Measurements from ENCODE around the gene BACH2. TPM values are rescaled to one million over a fixed set of nuclear protein-coding genes. Genes with fewer than 3 reads are reported as not detected.

BACH2 gene
- total RNA-seq, 1 experiment from 2014 or later, result 3.3 TPM

DNA sequence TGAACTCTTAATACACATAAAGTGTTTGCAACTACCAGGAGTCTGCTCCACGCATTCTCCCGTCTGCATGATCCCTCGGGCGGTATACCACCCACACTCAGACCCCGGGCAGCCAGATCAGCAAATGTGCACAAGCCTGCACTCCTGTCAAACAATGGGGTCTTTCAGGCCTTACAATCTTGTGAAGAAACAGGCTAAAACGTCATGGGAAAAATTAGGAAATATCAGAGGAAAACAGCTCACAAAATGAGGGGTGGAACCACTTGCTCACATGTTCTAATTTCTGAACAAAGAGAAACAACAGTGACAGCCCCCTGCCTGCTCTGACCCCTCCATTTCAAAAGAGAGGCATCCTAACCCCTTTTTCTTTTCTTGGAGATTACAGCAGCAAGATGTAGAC, 69.4 kb downstream of the BACH2 start (continued):
- TF ChIP-seq, protein P1, sequence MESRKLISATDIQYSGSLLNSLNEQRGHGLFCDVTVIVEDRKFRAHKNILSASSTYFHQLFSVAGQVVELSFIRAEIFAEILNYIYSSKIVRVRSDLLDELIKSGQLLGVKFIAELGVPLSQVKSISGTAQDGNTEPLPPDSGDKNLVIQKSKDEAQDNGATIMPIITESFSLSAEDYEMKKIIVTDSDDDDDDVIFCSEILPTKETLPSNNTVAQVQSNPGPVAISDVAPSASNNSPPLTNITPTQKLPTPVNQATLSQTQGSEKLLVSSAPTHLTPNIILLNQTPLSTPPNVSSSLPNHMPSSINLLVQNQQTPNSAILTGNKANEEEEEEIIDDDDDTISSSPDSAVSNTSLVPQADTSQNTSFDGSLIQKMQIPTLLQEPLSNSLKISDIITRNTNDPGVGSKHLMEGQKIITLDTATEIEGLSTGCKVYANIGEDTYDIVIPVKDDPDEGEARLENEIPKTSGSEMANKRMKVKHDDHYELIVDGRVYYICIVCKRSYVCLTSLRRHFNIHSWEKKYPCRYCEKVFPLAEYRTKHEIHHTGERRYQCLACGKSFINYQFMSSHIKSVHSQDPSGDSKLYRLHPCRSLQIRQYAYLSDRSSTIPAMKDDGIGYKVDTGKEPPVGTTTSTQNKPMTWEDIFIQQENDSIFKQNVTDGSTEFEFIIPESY (IDR thresholded peaks at IDR 0.05; ENCODE audit: extremely low read depth, insufficient replicate concordance, low read length), result no peak
- TF ChIP-seq SP1 (IDR thresholded peaks at IDR 0.05; ENCODE audit: low read depth), result no peak
- no peak for TF ChIP-seq TCF7L2 (IDR thresholded peaks at IDR 0.05; ENCODE audit: borderline replicate concordance, extremely low read depth, insufficient read depth, insufficient read length)
- TF ChIP-seq SIN3A (IDR thresholded peaks at IDR 0.05; ENCODE audit: low read depth), result no peak

DNA sequence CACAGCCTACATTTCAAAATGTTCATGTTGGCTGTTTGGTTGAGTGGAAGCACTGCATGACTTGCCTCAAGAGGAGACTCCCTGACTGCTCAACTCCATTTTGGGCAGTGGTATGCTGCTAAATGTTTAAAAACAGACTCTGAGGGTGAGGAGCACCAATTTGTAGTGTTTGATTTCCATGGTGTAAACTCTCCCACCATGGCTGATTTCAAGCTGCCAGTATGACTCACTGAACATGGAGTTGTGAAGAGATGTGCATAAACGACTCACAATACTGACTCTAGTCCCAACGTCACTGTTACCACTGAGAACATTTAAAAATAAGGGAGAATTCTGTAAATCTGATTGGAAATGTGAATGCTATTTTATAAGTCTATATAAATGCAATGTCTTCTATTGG, 70.4 kb downstream of the BACH2 start:
- no peak overlapping the region for H3K27ac ChIP-seq (ENCODE audit: low read depth, low read length)
- RAD21 ChIA-PET (ENCODE audit: low non-redundant PET in 1 of 2, low total read pairs in 2 of 2, uncharacterized antibody in 2 of 2, unreplicated experiment in 2 of 2), result no interaction called here
- H3K9me3 ChIP-seq (ENCODE audit: control insufficient read depth in 1 of 2, insufficient read depth in 1 of 2, low read depth in 1 of 2, low read length in 2 of 2), result peaks cover 7 to 15% of the 10 kb centered on the region in 2 experiments; a peak in 2 of 4 replicates
- ATAC-seq (no peak), DNase-seq (ENCODE audit: low read depth, low spot score) (no peak)
- intact Hi-C loops (cut with micrococcal nuclease), result no loop called here
- no peak overlapping the region for H3K9ac ChIP-seq (ENCODE audit: low read length)
- H3K36me3 ChIP-seq (ENCODE audit: control insufficient read depth in 1 of 2, insufficient read depth in 2 of 2, low read length in 2 of 2), result peaks cover 0 to 4% of the 10 kb centered on the region in 2 experiments; a peak in 1 of 4 replicates
- H4K20me1 ChIP-seq (ENCODE audit: insufficient read depth), result no peaks in the 10 kb centered on the region
- no TSS peak for BruUV-seq (replicated peaks)
- CTCF ChIA-PET, result no interaction called here
- H3K4me3 ChIP-seq (replicated peaks in 1 of 2; ENCODE audit: low read depth in 1 of 2, low read length in 2 of 2), result no peak overlapping the region
- H3K9me2 ChIP-seq (ENCODE audit: insufficient read depth), result no peaks in the 10 kb centered on the region
- peaks cover 4 to 24% of the 10 kb centered on the region in 2 experiments; a peak in 3 of 4 replicates for H3K4me1 ChIP-seq (ENCODE audit: control insufficient read depth in 1 of 2, insufficient read depth in 2 of 2, low read length in 2 of 2)
- no peaks in the 10 kb centered on the region for H3K79me2 ChIP-seq (ENCODE audit: insufficient read depth, low read length)
- no peak overlapping the region for H3K4me2 ChIP-seq (ENCODE audit: low read length)
- no peaks in the 10 kb centered on the region for H3K27me3 ChIP-seq (ENCODE audit: insufficient read depth, low read length)
- POLR2A ChIA-PET, result no interaction called here
- no peak overlapping the region for H2AFZ ChIP-seq (ENCODE audit: low read depth, low read length, poor library complexity, severe bottlenecking)
- TF ChIP-seq CEBPB (IDR thresholded peaks at IDR 0.05; ENCODE audit: low read depth) (no peak), EGR1 (IDR thresholded peaks at IDR 0.05; ENCODE audit: low read depth) (no peak), SP1 (IDR thresholded peaks at IDR 0.05; ENCODE audit: low read depth) (no peak), SIN3A (IDR thresholded peaks at IDR 0.05; ENCODE audit: low read depth) (no peak), ZFX (IDR thresholded peaks at IDR 0.05) (no peak), SRF (IDR thresholded peaks at IDR 0.05; ENCODE audit: low read depth) (no peak), TCF7L2 (IDR thresholded peaks at IDR 0.05; ENCODE audit: borderline replicate concordance, extremely low read depth, insufficient read depth, insufficient read length) (no peak), ELF1 (IDR thresholded peaks at IDR 0.05; ENCODE audit: borderline replicate concordance, low read depth) (no peak), RAD21 (IDR thresholded peaks at IDR 0.05; ENCODE audit: low read depth) (no peak), POLR2A (IDR thresholded peaks at IDR 0.05; ENCODE audit: borderline replicate concordance, extremely low read depth, insufficient read depth, insufficient read length) (no peak), FOSL1 (IDR thresholded peaks at IDR 0.05; ENCODE audit: low read depth) (no peak), EZH2phosphoT487 (IDR thresholded peaks at IDR 0.05; ENCODE audit: borderline replicate concordance) (no peak)
- TF ChIP-seq, protein P2, sequence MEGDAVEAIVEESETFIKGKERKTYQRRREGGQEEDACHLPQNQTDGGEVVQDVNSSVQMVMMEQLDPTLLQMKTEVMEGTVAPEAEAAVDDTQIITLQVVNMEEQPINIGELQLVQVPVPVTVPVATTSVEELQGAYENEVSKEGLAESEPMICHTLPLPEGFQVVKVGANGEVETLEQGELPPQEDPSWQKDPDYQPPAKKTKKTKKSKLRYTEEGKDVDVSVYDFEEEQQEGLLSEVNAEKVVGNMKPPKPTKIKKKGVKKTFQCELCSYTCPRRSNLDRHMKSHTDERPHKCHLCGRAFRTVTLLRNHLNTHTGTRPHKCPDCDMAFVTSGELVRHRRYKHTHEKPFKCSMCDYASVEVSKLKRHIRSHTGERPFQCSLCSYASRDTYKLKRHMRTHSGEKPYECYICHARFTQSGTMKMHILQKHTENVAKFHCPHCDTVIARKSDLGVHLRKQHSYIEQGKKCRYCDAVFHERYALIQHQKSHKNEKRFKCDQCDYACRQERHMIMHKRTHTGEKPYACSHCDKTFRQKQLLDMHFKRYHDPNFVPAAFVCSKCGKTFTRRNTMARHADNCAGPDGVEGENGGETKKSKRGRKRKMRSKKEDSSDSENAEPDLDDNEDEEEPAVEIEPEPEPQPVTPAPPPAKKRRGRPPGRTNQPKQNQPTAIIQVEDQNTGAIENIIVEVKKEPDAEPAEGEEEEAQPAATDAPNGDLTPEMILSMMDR (IDR thresholded peaks at IDR 0.05 in 2 of 3, conservative IDR thresholded peaks at IDR 0.05 in 1 of 3; ENCODE audit: borderline replicate concordance in 1 of 3, insufficient read depth in 1 of 3, low read depth in 2 of 3, low read length in 2 of 3), result no peak
- TF ChIP-seq, protein P3, sequence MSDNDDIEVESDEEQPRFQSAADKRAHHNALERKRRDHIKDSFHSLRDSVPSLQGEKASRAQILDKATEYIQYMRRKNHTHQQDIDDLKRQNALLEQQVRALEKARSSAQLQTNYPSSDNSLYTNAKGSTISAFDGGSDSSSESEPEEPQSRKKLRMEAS (IDR thresholded peaks at IDR 0.05), result no peak
- TF ChIP-seq, protein P4, sequence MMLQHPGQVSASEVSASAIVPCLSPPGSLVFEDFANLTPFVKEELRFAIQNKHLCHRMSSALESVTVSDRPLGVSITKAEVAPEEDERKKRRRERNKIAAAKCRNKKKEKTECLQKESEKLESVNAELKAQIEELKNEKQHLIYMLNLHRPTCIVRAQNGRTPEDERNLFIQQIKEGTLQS (IDR thresholded peaks at IDR 0.05), result no peak
- TF ChIP-seq, protein P5, sequence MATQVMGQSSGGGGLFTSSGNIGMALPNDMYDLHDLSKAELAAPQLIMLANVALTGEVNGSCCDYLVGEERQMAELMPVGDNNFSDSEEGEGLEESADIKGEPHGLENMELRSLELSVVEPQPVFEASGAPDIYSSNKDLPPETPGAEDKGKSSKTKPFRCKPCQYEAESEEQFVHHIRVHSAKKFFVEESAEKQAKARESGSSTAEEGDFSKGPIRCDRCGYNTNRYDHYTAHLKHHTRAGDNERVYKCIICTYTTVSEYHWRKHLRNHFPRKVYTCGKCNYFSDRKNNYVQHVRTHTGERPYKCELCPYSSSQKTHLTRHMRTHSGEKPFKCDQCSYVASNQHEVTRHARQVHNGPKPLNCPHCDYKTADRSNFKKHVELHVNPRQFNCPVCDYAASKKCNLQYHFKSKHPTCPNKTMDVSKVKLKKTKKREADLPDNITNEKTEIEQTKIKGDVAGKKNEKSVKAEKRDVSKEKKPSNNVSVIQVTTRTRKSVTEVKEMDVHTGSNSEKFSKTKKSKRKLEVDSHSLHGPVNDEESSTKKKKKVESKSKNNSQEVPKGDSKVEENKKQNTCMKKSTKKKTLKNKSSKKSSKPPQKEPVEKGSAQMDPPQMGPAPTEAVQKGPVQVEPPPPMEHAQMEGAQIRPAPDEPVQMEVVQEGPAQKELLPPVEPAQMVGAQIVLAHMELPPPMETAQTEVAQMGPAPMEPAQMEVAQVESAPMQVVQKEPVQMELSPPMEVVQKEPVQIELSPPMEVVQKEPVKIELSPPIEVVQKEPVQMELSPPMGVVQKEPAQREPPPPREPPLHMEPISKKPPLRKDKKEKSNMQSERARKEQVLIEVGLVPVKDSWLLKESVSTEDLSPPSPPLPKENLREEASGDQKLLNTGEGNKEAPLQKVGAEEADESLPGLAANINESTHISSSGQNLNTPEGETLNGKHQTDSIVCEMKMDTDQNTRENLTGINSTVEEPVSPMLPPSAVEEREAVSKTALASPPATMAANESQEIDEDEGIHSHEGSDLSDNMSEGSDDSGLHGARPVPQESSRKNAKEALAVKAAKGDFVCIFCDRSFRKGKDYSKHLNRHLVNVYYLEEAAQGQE (IDR thresholded peaks at IDR 0.05; ENCODE audit: low read depth), result no peak

Measured in HCT116 (cell line).